Chondrocyte (in vitro differentiated cells): Measurements from ENCODE around the gene PLPP6. TPM values are rescaled to one million over a fixed set of nuclear protein-coding genes. Genes with fewer than 3 reads are reported as not detected.
A peak's percentile ranks its signal among the peaks of the same experiment; 100 is the strongest.

Experiments used
- DNase-seq: peaks from one replicate; pipeline ENCODE4 v3.0.0; 2021; ENCODE audit warnings: mixed read lengths, low spot score
- H3K27ac Mint-ChIP-seq: one replicate; pipeline ENCODE4 v1.8.0; 2021; ENCODE audit warnings: mild to moderate bottlenecking, moderate library complexity, mixed read lengths; ENCODE audit not compliant: unreplicated experiment
- H3K27me3 Mint-ChIP-seq: 2 replicates; pipeline ENCODE4 v1.8.0; 2021; ENCODE audit warnings: low read depth, mixed read lengths
- H3K36me3 Mint-ChIP-seq: 2 replicates; pipeline ENCODE4 v1.8.0; 2021; ENCODE audit warnings: low read depth, mixed read lengths
- H3K4me1 Mint-ChIP-seq: 2 replicates; pipeline ENCODE4 v1.8.0; 2021; ENCODE audit warnings: low read depth, mild to moderate bottlenecking, mixed read lengths
- H3K4me3 Mint-ChIP-seq: one replicate; pipeline ENCODE4 v1.8.0; 2021; ENCODE audit warnings: mild to moderate bottlenecking, moderate library complexity, mixed read lengths; ENCODE audit not compliant: unreplicated experiment
- H3K9me3 Mint-ChIP-seq: 2 replicates; pipeline ENCODE4 v1.8.0; 2021; ENCODE audit warnings: low read depth, mixed read lengths
- CTCF ChIP-seq: fragments of 200-600 bp; sonication (generic); IDR thresholded peaks from 2 replicates; pipeline ENCODE4 v1.5.0; 2021; ENCODE audit warnings: antibody characterized with exemption, mild to moderate bottlenecking, moderate library complexity
- total RNA-seq: library from RNA; stranded (reverse); gene quantifications from 3 replicates; pipeline ENCODE4 v1.2.1, GENCODE V29; 2021

The PLPP6 gene
- total RNA-seq, 1 donor from 2014 or later: 5.9 TPM

GRCh38 chr9:4680173-4680525, 18.1 kb downstream of the PLPP6 start:
- TF ChIP-seq CTCF: no peak
- peaks cover 4% of the 10 kb centered on the region for H3K36me3 Mint-ChIP-seq
- H3K4me1 Mint-ChIP-seq: peaks cover 12% of the 10 kb centered on the region
- H3K27ac Mint-ChIP-seq: no peak overlapping the region
- no peaks in the 10 kb centered on the region for H3K27me3 Mint-ChIP-seq
- no peaks in the 10 kb centered on the region for H3K9me3 Mint-ChIP-seq
- H3K4me3 Mint-ChIP-seq: no peak overlapping the region
- no peak for DNase-seq

- H3K36me3 Mint-ChIP-seq: peaks cover 7% of the 10 kb centered on the region
- no peaks in the 10 kb centered on the region for H3K9me3 Mint-ChIP-seq
- no peak for DNase-seq
- no peak for TF ChIP-seq CTCF
- H3K4me1 Mint-ChIP-seq: peaks cover 6% of the 10 kb centered on the region
- H3K27me3 Mint-ChIP-seq: no peaks in the 10 kb centered on the region
- H3K27ac Mint-ChIP-seq: no peak overlapping the region
- H3K4me3 Mint-ChIP-seq: no peak overlapping the region
Observed at GRCh38 chr9:4680750-4681149, 18.7 kb downstream of the PLPP6 start.

GRCh38 chr9:4684820-4685219, 22.7 kb downstream of the PLPP6 start:
- H3K4me1 Mint-ChIP-seq: peaks cover 20% of the 10 kb centered on the region
- H3K27ac Mint-ChIP-seq: no peak overlapping the region
- peaks cover 7% of the 10 kb centered on the region for H3K36me3 Mint-ChIP-seq
- H3K27me3 Mint-ChIP-seq: no peaks in the 10 kb centered on the region
- no peak for TF ChIP-seq CTCF
- no peak overlapping the region for H3K4me3 Mint-ChIP-seq
- DNase-seq: no peak
- no peaks in the 10 kb centered on the region for H3K9me3 Mint-ChIP-seq

GRCh38 chr9:4686112-4686511, 24.0 kb downstream of the PLPP6 start:
- peak overlapping the region; percentile 5 for H3K27ac Mint-ChIP-seq
- DNase-seq: no peak
- H3K9me3 Mint-ChIP-seq: no peaks in the 10 kb centered on the region
- no peak for TF ChIP-seq CTCF
- peaks cover 20% of the 10 kb centered on the region for H3K4me1 Mint-ChIP-seq
- H3K27me3 Mint-ChIP-seq: no peaks in the 10 kb centered on the region
- H3K36me3 Mint-ChIP-seq: peaks cover 10% of the 10 kb centered on the region
- H3K4me3 Mint-ChIP-seq: no peak overlapping the region

- H3K36me3 Mint-ChIP-seq: peaks cover 10% of the 10 kb centered on the region
- no peak for DNase-seq
- peak overlapping the region; percentile 36 for H3K27ac Mint-ChIP-seq
- H3K4me3 Mint-ChIP-seq: no peak overlapping the region
- no peak for TF ChIP-seq CTCF
- no peaks in the 10 kb centered on the region for H3K27me3 Mint-ChIP-seq
- H3K4me1 Mint-ChIP-seq: peaks cover 20% of the 10 kb centered on the region
- H3K9me3 Mint-ChIP-seq: no peaks in the 10 kb centered on the region
Observed at GRCh38 chr9:4686584-4686983, 24.5 kb downstream of the PLPP6 start.
